ENCODE data around the gene ZNF827. TPM values are rescaled to one million over a fixed set of nuclear protein-coding genes. Genes with fewer than 3 reads are reported as not detected.

The ZNF827 gene
- total and polyA plus RNA-seq, 8 donors: 3.8 to 13.8 (median 5.1) TPM

DNA sequence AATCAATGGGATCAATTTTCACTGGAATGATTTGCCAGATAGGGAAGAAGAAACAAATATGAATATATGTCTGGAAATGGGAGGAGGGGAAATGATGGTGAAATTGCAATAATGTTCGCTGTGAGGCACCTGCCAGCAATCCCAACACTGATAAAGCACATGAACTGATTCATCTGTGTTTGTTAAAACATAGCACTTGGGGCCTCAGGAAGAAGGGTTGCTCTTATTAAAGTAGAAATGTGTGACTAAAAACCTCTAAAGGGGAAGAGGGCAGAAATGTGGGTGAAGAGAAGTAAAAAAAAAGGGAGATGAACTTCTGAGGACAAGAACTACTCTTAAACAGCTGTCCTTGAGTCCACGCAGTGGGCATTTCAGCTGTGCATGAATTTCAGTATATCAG is 157.3 kb downstream of the ZNF827 start:
- H3K4me1 ChIP-seq: no peaks in the 10 kb centered on the region
- intact Hi-C loops (cut with DNase I): no loop called here
- FAIRE-seq (no peak), DNase-seq (no peak), ATAC-seq (no peak)
- no peaks in the 10 kb centered on the region for H3K36me3 ChIP-seq
- H3K27ac ChIP-seq: no peak overlapping the region
- TF ChIP-seq, protein P1, sequence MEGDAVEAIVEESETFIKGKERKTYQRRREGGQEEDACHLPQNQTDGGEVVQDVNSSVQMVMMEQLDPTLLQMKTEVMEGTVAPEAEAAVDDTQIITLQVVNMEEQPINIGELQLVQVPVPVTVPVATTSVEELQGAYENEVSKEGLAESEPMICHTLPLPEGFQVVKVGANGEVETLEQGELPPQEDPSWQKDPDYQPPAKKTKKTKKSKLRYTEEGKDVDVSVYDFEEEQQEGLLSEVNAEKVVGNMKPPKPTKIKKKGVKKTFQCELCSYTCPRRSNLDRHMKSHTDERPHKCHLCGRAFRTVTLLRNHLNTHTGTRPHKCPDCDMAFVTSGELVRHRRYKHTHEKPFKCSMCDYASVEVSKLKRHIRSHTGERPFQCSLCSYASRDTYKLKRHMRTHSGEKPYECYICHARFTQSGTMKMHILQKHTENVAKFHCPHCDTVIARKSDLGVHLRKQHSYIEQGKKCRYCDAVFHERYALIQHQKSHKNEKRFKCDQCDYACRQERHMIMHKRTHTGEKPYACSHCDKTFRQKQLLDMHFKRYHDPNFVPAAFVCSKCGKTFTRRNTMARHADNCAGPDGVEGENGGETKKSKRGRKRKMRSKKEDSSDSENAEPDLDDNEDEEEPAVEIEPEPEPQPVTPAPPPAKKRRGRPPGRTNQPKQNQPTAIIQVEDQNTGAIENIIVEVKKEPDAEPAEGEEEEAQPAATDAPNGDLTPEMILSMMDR (IDR thresholded peaks at IDR 0.05): no peak
- 75 to 86% methylated on average over 2 of the region's 2 CpGs for WGBS, 2 donors
- no peaks in the 10 kb centered on the region for H3K9me3 ChIP-seq
- H3K27me3 ChIP-seq: no peaks in the 10 kb centered on the region
- H3K4me3 ChIP-seq: no peak overlapping the region

DNA sequence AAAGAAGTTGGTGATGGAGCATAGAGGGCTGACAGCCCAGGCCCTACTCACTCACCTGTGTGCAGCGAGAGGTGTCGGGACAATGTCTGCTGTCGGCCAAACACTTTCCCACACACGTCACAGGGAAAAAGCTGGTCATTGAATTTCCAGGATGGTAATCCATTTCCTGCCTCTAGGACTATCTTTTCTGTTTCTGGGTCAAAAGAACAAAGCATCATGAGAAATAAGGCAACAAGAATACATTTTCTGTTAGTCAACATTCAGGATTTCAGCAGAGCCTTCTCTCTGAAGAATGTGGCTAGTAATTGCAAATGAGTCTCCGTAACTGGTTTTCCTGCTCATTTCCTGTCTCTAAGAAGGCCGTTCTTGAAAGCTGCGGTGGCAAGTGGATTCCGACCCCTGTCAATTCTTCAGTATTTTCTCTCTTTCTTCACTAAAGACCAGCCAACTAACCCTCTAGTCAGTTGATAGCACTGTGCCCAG is 159.3 kb downstream of the ZNF827 start:
- FAIRE-seq (no peak), ATAC-seq (no peak)

DNA sequence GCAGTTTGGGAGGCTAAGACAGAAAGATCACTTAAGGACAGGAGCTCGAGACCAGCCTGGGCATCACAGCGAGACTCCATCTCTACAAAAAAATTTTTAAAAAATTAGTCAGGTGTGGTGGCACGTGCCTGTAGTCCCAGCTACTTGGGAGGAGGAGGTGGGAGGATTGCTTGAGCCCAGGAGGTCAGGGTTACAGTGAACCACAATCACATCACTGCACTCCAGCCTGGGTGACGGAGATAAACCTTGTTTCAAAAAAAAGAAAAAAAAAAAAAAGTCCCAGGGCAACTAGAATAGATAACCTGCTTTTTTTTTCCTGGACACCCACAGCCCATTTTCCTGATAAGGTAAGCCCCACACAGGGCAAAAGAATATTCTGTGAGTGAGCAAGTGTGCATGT is 162.4 kb downstream of the ZNF827 start:
- TF ChIP-seq, protein P1 (IDR thresholded peaks at IDR 0.05): no peak
- Histone ChIP-seq H3K36me3 (peaks cover 0 to 7% (median 0%) of the 10 kb centered on the region in 3 donors), H3K27me3 (no peaks in the 10 kb centered on the region), H3K4me3 (no peak overlapping the region), H3K27ac (no peak overlapping the region), H3K9me3 (no peaks in the 10 kb centered on the region), H3K4me1 (no peaks in the 10 kb centered on the region)
- no peak for DNase-seq
- intact Hi-C loops (cut with DNase I): no loop called here
- no peak for ATAC-seq
- 90 to 94% methylated on average over 4 of the region's 4 CpGs for WGBS, 2 donors
- FAIRE-seq: no peak

More for the DNA sequence above, 159.3 kb downstream of the ZNF827 start:
- WGBS, 2 donors: 93 to 95% methylated on average over 8 of the region's 8 CpGs
- no peaks in the 10 kb centered on the region for H3K4me1 ChIP-seq
- no peaks in the 10 kb centered on the region for H3K27me3 ChIP-seq
- intact Hi-C loops (cut with DNase I): no loop called here
- no peak overlapping the region for H3K27ac ChIP-seq
- no peak for DNase-seq
- no peak overlapping the region for H3K4me3 ChIP-seq
- peaks cover 0 to 2% (median 0%) of the 10 kb centered on the region in 3 donors for H3K36me3 ChIP-seq
- H3K9me3 ChIP-seq: no peaks in the 10 kb centered on the region
- TF ChIP-seq, protein P1 (IDR thresholded peaks at IDR 0.05): no peak

DNA sequence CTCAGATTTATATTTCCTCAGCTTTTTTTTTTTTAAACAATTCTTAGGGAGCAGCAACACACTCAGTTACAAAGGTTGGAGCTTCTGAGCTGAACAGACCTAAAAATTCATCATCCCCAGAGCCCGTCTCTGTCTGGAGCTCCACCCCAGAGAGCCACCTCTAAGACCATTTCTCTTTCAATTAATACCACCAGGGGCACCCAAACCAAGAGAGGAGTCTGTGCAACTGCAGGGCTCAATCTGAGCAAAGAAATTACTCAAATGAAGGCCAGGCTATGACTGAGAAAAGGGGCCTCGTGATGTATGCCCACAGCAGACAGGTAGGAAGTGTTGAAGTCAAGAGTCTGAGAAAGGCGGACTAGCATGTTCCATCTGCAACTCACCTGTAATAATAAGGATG is 163.2 kb downstream of the ZNF827 start:
- WGBS, 2 donors: 95 to 99% methylated on average over 3 of the region's 3 CpGs
- intact Hi-C loops (cut with DNase I): no loop called here
- Histone ChIP-seq H3K9me3 (no peaks in the 10 kb centered on the region), H3K4me1 (no peaks in the 10 kb centered on the region), H3K36me3 (peaks cover 0 to 7% (median 0%) of the 10 kb centered on the region in 3 donors), H3K27me3 (no peaks in the 10 kb centered on the region), H3K4me3 (no peak overlapping the region), H3K27ac (no peak overlapping the region)
- TF ChIP-seq, protein P1 (IDR thresholded peaks at IDR 0.05): no peak
- DNase-seq (no peak), ATAC-seq (no peak), FAIRE-seq (no peak)

DNA sequence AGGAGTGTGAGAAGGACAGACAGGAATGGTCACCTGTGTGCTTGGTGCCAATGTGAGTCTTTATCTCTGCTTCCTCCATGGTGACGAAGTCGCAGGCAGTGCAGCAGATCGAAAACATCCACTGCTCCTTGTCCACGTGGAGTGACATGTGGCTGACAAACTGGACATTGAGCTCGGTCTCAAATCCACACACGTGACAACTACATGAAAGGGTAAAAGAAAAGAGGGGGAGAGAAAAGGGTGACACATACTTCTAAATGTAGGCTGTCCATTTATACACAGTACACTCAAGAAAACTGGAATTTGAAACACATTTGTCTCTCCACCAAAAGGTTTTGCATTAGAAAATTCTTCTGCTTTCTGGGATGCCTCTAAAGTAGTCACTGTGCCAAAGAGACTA is 164.2 kb downstream of the ZNF827 start:
- Histone ChIP-seq H3K36me3 (peaks cover 0 to 7% (median 0%) of the 10 kb centered on the region in 3 donors), H3K9me3 (no peaks in the 10 kb centered on the region), H3K27ac (no peak overlapping the region), H3K27me3 (no peaks in the 10 kb centered on the region), H3K4me3 (no peak overlapping the region), H3K4me1 (no peaks in the 10 kb centered on the region)
- TF ChIP-seq, protein P1 (IDR thresholded peaks at IDR 0.05): no peak
- 93 to 95% methylated on average over 6 of the region's 6 CpGs for WGBS, 2 donors
- intact Hi-C loops (cut with DNase I): no loop called here
- DNase-seq (no peak), FAIRE-seq (no peak), ATAC-seq (no peak)
